ENCODE data around the gene PSD. TPM values are rescaled to one million over a fixed set of nuclear protein-coding genes. Genes with fewer than 3 reads are reported as not detected.

PSD gene
- total RNA-seq, 1 experiment from 2014 or later = 3.4 TPM

- Mint-ChIP-seq H3K27ac (no peak overlapping the region), H3K4me1 (peaks cover 16 to 24% of the 10 kb centered on the region in 2 experiments), H3K9me3 (no peaks in the 10 kb centered on the region; a peak in 1 of 5 replicates), H3K36me3 (ENCODE audit: insufficient read depth in 1 of 3, low read depth in 3 of 3) (peaks cover 6 to 17% (median 16%) of the 10 kb centered on the region in 3 experiments; a peak in 5 of 7 replicates), H3K27me3 (ENCODE audit: low read depth) (peaks cover 18% of the 10 kb centered on the region), H3K4me3 (peak overlapping the region; percentile 92 to 97)
- Histone ChIP-seq H2BK20ac (ENCODE audit: low read depth, low read length, poor library complexity, severe bottlenecking) (no peak overlapping the region), H3K14ac (ENCODE audit: insufficient read depth, low read length) (no peak overlapping the region), H2BK15ac (ENCODE audit: low read depth, low read length) (no peak overlapping the region), H4K20me1 (ENCODE audit: control insufficient read depth, insufficient read depth, insufficient read length) (no peaks in the 10 kb centered on the region), H3K56ac (ENCODE audit: insufficient read length, low read depth, low read length) (no peak overlapping the region), H3K9ac (ENCODE audit: extremely low read depth, insufficient read length, low read length) (no peak overlapping the region), H4K91ac (ENCODE audit: insufficient read length, low read depth, low read length) (no peak overlapping the region), H3K4me2 (ENCODE audit: insufficient read depth, insufficient read length, low read length) (peak overlapping the region; percentile 74), H3K27me3 (ENCODE audit: insufficient read depth, low read length) (no peaks in the 10 kb centered on the region), H4K8ac (replicated peaks; ENCODE audit: insufficient read length, low read depth, low read length) (no peak overlapping the region), H3K23ac (ENCODE audit: insufficient read length, low read depth, low read length) (no peak overlapping the region), H3K27ac (ENCODE audit: insufficient read length, low read depth, low read length) (no peak overlapping the region), H3K79me1 (ENCODE audit: insufficient read depth, low read depth, low read length, poor library complexity, severe bottlenecking) (no peaks in the 10 kb centered on the region), H2AFZ (ENCODE audit: low read length) (no peak overlapping the region), H2AK5ac (ENCODE audit: insufficient read length, low read length) (no peak overlapping the region), H2BK5ac (ENCODE audit: insufficient read length, low read length) (no peak overlapping the region), H3K79me2 (ENCODE audit: insufficient read depth, low read length) (no peaks in the 10 kb centered on the region), H2BK12ac (ENCODE audit: insufficient read length, low read depth, low read length) (no peak overlapping the region), H3K4me1 (ENCODE audit: insufficient read depth, low read length) (peaks cover 2% of the 10 kb centered on the region; the same call in 1 of the 2 replicates), H3T11ph (ENCODE audit: low read length) (no peak overlapping the region), H3K9me3 (ENCODE audit: control insufficient read depth, low read depth, low read length) (no peaks in the 10 kb centered on the region), H4K5ac (ENCODE audit: insufficient read length, low read depth, low read length) (no peak overlapping the region), H3K23me2 (ENCODE audit: insufficient read length, low read depth, low read length, poor library complexity, severe bottlenecking) (peaks cover 35% of the 10 kb centered on the region), H3K4ac (ENCODE audit: low read depth, low read length) (no peak overlapping the region), H3K18ac (ENCODE audit: insufficient read length, low read depth, low read length) (no peak overlapping the region), H2BK120ac (ENCODE audit: low read depth, low read length, poor library complexity, severe bottlenecking) (no peak overlapping the region)
- peak; percentile 90 for DNase-seq
- TF ChIP-seq CTCF (conservative IDR thresholded peaks at IDR 0.05) = peak; percentile 81
- no CpG with 5 or more reads among the region's 28 CpGs for WGBS (ENCODE audit: extremely low coverage, insufficient read length, low lambda C conversion rate)
Measured at GRCh38 chr10:102422545-102423129, 4.1 kb upstream of the PSD start.

Data from H9 (cell line).